ENCODE data around the gene MAP3K3.

The MAP3K3 gene

DNA sequence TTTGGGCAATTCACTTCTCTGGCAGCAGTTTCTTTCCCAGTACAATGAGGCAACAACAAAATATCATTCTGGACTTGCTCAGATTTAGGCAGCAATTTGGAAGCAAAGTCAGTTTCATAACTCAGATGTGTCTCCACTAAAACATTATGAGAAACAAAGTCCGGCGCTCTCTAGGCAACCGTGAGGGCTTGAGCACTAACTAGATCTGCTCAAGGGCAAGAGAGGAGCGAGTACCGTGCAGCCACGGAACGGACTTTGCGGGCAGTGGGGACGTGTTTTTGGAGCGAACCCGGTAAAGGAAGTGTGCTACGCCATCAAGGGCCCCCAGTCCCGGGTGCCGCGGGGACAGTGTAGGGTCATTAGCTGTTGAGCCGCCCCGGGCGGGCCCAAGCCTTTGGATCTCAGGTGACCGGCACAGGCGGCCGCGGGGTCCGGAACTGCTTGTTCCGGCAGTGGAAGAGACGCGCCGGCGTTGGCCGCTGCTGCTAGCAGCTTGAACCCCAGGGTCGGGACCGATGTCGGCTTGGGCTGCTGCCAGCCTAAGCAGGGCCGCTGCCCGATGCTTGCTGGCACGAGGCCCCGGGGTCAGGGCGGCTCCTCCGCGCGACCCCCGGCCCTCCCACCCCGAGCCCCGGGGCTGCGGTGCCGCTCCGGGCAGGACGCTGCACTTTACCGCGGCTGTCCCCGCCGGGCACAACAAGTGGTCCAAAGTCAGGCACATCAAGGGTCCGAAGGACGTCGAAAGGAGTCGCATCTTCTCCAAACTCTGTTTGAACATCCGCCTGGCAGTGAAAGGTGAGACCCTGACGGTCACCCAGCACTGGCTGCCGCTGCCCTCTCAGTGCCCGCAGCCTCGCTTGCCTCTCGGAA, 21.4 kb upstream of the MAP3K3 start, which contains the start of gene TACO1:
Gene TACO1, plus strand, starts transcription at position 327 of the 870 bp plus-strand sequence. Its CDS starts 189 bp downstream, at position 516.
- TF ChIP-seq, protein P1, sequence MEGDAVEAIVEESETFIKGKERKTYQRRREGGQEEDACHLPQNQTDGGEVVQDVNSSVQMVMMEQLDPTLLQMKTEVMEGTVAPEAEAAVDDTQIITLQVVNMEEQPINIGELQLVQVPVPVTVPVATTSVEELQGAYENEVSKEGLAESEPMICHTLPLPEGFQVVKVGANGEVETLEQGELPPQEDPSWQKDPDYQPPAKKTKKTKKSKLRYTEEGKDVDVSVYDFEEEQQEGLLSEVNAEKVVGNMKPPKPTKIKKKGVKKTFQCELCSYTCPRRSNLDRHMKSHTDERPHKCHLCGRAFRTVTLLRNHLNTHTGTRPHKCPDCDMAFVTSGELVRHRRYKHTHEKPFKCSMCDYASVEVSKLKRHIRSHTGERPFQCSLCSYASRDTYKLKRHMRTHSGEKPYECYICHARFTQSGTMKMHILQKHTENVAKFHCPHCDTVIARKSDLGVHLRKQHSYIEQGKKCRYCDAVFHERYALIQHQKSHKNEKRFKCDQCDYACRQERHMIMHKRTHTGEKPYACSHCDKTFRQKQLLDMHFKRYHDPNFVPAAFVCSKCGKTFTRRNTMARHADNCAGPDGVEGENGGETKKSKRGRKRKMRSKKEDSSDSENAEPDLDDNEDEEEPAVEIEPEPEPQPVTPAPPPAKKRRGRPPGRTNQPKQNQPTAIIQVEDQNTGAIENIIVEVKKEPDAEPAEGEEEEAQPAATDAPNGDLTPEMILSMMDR (conservative IDR thresholded peaks at IDR 0.05; ENCODE audit: low read depth, low read length), result no peak
- peak within 1 kb of the TSS; percentile 92 for H3K4me3 ChIP-seq (ENCODE audit: low read depth, low read length)

DNA sequence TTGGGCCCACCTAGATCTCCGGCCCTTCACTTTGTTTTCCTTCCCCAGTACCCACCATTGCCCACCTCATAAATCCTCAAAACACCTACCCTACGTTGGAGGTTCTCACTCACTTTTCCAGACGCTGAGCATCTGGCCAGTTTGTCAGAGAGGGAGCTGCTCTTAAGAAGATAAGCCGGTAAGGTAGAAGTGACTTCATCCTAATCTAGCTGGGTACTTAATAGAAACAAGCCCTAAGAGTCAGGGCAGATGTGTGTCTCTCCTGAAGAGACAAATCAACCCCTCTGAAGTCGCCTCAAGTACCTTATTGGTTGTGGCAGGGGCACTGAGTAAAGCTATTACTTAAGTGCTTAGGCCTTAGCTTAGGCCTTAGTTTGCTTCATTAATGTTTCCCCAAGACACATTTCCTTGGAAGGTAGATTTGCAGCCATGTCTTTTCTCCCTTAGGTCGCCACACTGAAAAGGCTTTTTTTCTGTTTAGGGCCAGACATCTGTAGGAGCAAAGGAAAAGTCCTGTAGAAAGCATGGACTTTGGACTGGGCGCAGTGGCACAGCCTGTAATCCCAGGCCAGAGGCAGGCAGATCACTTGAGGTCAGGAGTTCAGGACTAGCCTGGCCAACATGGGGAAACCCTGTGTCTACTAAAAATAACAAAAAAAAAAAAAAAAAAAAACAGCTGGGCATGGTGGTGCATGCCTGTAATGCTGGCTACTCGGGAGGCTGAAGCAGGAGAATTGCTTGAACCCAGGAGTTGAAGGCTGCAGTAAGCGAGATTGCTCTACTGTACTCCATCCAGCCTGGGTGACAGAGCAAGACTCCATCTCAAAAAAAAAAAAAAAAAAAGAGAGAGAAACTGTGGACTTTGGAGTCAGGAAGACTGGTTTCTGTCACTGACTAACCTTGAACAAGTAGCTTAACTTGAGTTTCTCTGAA, 20.5 kb upstream of the MAP3K3 start:
- peak overlapping the region; percentile 92 for H3K4me3 ChIP-seq (ENCODE audit: low read depth, low read length)
- peak; percentile 29 for DNase-seq (ENCODE audit: low read depth)
- TF ChIP-seq, protein P1 (conservative IDR thresholded peaks at IDR 0.05; ENCODE audit: low read depth, low read length), result no peak

More for the DNA sequence above, 21.4 kb upstream of the MAP3K3 start, which contains the start of gene TACO1:
- DNase-seq (ENCODE audit: low read depth), result peak; percentile 87

DNA sequence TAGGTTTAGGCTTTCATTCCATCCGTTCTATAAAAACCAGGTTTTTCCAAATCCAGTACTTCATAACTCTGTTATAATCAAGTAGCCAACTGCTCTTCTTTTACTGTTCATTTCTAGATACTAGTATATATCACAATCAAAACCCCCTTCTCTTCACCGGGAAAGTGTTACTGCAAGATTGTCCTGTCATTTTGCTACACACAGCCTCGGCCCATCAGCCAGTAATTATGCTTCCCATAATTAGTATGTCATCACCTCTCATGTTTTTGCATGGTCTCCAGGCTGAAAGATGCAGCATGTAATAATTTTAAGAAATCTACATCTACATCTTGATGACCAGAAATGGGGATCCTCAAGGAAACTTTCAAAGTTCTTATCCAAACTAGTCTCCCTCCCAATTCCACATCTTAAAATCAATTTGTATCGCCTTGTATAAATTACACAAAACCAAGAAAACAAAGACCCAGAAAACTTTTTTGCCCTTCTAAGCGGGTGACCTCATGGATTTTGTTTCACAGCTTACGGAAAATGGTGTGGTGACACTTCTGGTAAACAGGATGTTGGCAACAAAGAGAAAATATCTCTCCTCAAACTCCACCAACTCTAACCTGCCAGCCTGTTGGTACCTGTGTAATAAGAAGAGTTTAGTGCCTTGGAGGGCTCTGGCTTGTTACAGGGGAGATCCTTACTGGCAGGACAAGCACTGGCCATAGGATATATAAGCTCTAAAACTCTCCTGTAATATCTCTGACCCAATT, 12.2 kb upstream of the MAP3K3 start:
- no peak overlapping the region for H3K4me3 ChIP-seq (ENCODE audit: low read depth, low read length)
- TF ChIP-seq, protein P1 (conservative IDR thresholded peaks at IDR 0.05; ENCODE audit: low read depth, low read length), result no peak
- DNase-seq (ENCODE audit: low read depth), result no peak

DNA sequence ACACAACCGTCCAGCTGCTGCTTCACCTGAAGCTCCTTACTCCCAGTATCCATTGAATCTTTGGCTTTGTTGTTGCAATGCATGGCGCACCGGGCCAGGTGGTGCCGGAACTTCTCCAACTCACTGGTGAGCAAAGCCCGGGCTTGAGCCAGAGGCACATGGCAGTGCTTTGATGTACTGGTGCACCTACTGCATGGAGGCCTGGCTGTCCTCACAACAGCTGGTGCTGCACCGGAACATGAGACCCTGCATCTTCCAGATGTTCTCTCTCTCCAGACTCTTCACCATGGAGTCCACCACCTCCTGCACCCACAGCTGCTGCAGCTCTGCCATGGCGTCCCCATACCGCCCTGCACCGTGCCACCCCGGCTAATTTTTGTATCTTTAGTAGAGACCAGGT, 11.4 kb upstream of the MAP3K3 start:
- no peak for DNase-seq (ENCODE audit: low read depth)
- H3K4me3 ChIP-seq (ENCODE audit: low read depth, low read length), result no peak overlapping the region
- TF ChIP-seq, protein P1 (conservative IDR thresholded peaks at IDR 0.05; ENCODE audit: low read depth, low read length), result no peak

DNA sequence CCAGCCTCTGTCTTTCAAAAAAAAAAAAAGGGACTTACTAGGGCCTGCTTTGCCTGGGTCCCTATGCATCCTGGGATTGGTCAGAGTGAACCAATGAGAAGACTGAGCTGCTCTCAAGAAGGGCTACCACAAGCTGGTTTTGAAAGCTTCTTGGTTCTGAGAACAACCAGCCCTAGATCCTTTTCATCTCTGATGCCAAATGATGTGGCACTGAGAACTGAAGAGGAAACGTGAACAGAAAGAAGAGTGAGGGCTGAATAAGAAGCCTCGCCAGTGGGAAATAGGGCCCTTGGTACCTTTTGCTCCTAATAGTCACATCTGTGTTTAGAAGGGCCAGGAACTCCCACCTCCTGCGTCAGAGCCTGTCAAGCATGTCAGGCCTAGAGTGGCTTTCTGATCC, 10.9 kb upstream of the MAP3K3 start:
- H3K4me3 ChIP-seq (ENCODE audit: low read depth, low read length), result no peak overlapping the region
- TF ChIP-seq, protein P1 (conservative IDR thresholded peaks at IDR 0.05; ENCODE audit: low read depth, low read length), result no peak
- DNase-seq (ENCODE audit: low read depth), result no peak

DNA sequence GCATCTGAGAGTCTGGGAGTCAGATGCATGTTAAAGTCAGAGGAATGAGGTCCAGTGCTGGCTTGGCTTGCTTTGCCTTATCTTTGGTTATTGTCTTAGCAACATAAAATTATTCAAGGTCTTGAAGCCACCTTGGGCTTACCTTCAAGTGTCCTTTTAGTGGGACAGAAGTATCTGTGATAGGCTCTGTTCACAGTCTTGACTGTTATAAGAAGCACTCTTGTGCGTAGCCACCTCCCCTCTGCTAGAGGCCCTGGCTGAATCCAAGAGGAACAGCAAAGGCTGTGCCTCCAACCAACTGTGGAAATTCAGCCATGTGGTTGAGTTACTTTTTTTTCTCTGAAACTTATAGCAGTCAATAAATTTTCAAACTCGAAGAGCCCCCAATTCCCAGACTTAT, 8.6 kb upstream of the MAP3K3 start:
- H3K4me3 ChIP-seq (ENCODE audit: low read depth, low read length), result no peak overlapping the region
- TF ChIP-seq, protein P1 (conservative IDR thresholded peaks at IDR 0.05; ENCODE audit: low read depth, low read length), result no peak
- no peak for DNase-seq (ENCODE audit: low read depth)
